H1 (cell line): ENCODE data around the gene TRIM24. TPM values are rescaled to one million over a fixed set of nuclear protein-coding genes. Genes with fewer than 3 reads are reported as not detected.

ENCODE experiments used
- CTCF ChIA-PET: fragments of 300-600 bp; sonication (Branson Sonifier 250); formaldehyde crosslinking; loops from one replicate; lab custom pipeline; 2021; ENCODE audit not compliant: partially characterized antibody; lab: Charles Lee
- POLR2A ChIA-PET: fragments of 300-600 bp; sonication (Branson Sonifier 250); formaldehyde crosslinking; loops from one replicate; lab custom pipeline; 2021; ENCODE audit warnings: inconsistent platforms; ENCODE audit not compliant: partially characterized antibody; lab: Charles Lee
- DNase-seq, 2 experiments: peaks; one replicate each; pipeline versions ENCODE4 v3.0.0 to v3.0.0-alpha.2; 2010 to 2022; ENCODE audit warnings: low spot score in 2 of 2, low read depth in 1 of 2, mixed read lengths in 1 of 2
- FAIRE-seq: peaks from 2 replicates; lab custom pipeline; 2011; peaks lifted over from hg19 to GRCh38; lab: Jason Lieb, UNC
- H2AFZ ChIP-seq: 2 replicates; pipeline ENCODE4 v1.8.1; 2012; ENCODE audit warnings: low read length, inconsistent platforms
- H2AK5ac ChIP-seq: 2 replicates; pipeline ENCODE4 v1.6.1; 2013; ENCODE audit warnings: low read depth, low read length
- H2BK120ac ChIP-seq: replicated peaks from 2 replicates; pipeline ENCODE3; 2013; ENCODE audit warnings: low read depth, low read length, inconsistent platforms
- H2BK12ac ChIP-seq: 2 replicates; pipeline ENCODE4 v1.6.1; 2013; ENCODE audit warnings: low read depth, low read length
- H2BK15ac ChIP-seq: 2 replicates; pipeline ENCODE4 v1.6.1; 2013; ENCODE audit warnings: low read length
- H2BK20ac ChIP-seq: 2 replicates; pipeline ENCODE4 v1.6.1; 2013; ENCODE audit warnings: low read length
- H2BK5ac ChIP-seq: 2 replicates; pipeline ENCODE4 v1.6.1; 2013; ENCODE audit warnings: low read depth, low read length
- H3K14ac ChIP-seq: 2 replicates; pipeline ENCODE4 v1.6.1; 2013; ENCODE audit warnings: inconsistent platforms; ENCODE audit not compliant: insufficient read length
- H3K18ac ChIP-seq: 2 replicates; pipeline ENCODE4 v1.6.1; 2013; ENCODE audit warnings: low read length; ENCODE audit errors: extremely low read depth
- H3K23ac ChIP-seq: 2 replicates; pipeline ENCODE4 v1.6.1; 2013; ENCODE audit warnings: inconsistent platforms; ENCODE audit not compliant: insufficient read length
- H3K23me2 ChIP-seq: 2 replicates; pipeline ENCODE4 v1.6.1; 2013; ENCODE audit warnings: low read depth, low read length
- H3K27ac ChIP-seq: 2 replicates; pipeline ENCODE4 v1.6.1; 2011; ENCODE audit warnings: low read depth, low read length, inconsistent platforms
- H3K27me3 ChIP-seq, 4 experiments: replicated peaks in 1 of 4; 1 replicate in 1 of 4; 2 replicates in 3 of 4; pipeline versions ENCODE4 v1.6.1 to v1.8.1; 2011 to 2013; ENCODE audit warnings: low read length in 3 of 4, mild to moderate bottlenecking in 3 of 4, inconsistent platforms in 2 of 4, mixed read lengths in 2 of 4, moderate library complexity in 1 of 4; ENCODE audit not compliant: control insufficient read depth in 3 of 4, insufficient read depth in 3 of 4; ENCODE audit errors: extremely low read depth in 1 of 4
- H3K36me3 ChIP-seq, 4 experiments: 2 replicates each; pipeline versions ENCODE4 v1.6.1 to v1.8.1; 2011 to 2013; ENCODE audit warnings: mild to moderate bottlenecking in 4 of 4, low read length in 3 of 4, moderate library complexity in 2 of 4, control low read depth in 1 of 4, inconsistent platforms in 1 of 4; ENCODE audit not compliant: insufficient read depth in 4 of 4, control insufficient read depth in 2 of 4
- H3K4ac ChIP-seq: replicated peaks from 2 replicates; pipeline ENCODE3; 2013; ENCODE audit warnings: low read length, low read depth, mixed read lengths, inconsistent platforms; ENCODE audit not compliant: insufficient read length
- H3K4me1 ChIP-seq, 4 experiments: replicated peaks in 1 of 4; 1 replicate in 1 of 4; 2 replicates in 3 of 4; pipeline versions ENCODE4 v1.6.1 to v1.8.1; 2011 to 2013; ENCODE audit warnings: low read length in 3 of 4, inconsistent platforms in 2 of 4, mixed read lengths in 1 of 4; ENCODE audit not compliant: insufficient read depth in 4 of 4, control insufficient read depth in 3 of 4
- H3K4me2 ChIP-seq, 2 experiments: 2 replicates each; pipeline versions ENCODE4 v1.6.1 to v1.8.1; 2011 to 2013; ENCODE audit warnings: low read depth in 2 of 2, low read length in 2 of 2, control low read depth in 1 of 2, inconsistent platforms in 1 of 2, mild to moderate bottlenecking in 1 of 2; ENCODE audit not compliant: insufficient read depth in 1 of 2
- H3K4me3 ChIP-seq, 4 experiments: fragments of 200-600, 300-600 bp in 1 of 4; sonication (generic), shearing (Covaris generic), sonication (Bioruptor Twin) in 1 of 4; 2 replicates each; pipeline versions ENCODE4 v1.5.1 to v1.8.1; 2011 to 2016; ENCODE audit warnings: low read length in 4 of 4, low read depth in 3 of 4, control low read depth in 2 of 4, inconsistent platforms in 2 of 4, mild to moderate bottlenecking in 2 of 4, mixed read lengths in 1 of 4, moderate library complexity in 1 of 4; ENCODE audit not compliant: insufficient read depth in 2 of 4; ENCODE audit errors: extremely low read depth in 1 of 4
- H3K56ac ChIP-seq: replicated peaks from 2 replicates; pipeline ENCODE3; 2013; ENCODE audit warnings: low read depth, mild to moderate bottlenecking, mixed read lengths, low read length, inconsistent platforms; ENCODE audit not compliant: insufficient read length
- H3K79me1 ChIP-seq: 2 replicates; pipeline ENCODE4 v1.6.1; 2013; ENCODE audit warnings: low read depth, low read length, control low read depth
- H3K79me2 ChIP-seq, 2 experiments: 2 replicates each; pipeline versions ENCODE4 v1.6.1 to v1.8.1; 2012 to 2013; ENCODE audit warnings: low read length in 2 of 2, mild to moderate bottlenecking in 2 of 2, inconsistent platforms in 1 of 2; ENCODE audit not compliant: insufficient read depth in 2 of 2, control insufficient read depth in 1 of 2
- H3K9ac ChIP-seq, 4 experiments: replicated peaks in 1 of 4; 1 replicate in 1 of 4; 2 replicates in 3 of 4; pipeline versions ENCODE4 v1.6.1 to v1.8.1; 2011 to 2013; ENCODE audit warnings: low read depth in 3 of 4, low read length in 3 of 4, control low read depth in 2 of 4, mild to moderate bottlenecking in 2 of 4, moderate library complexity in 2 of 4, inconsistent platforms in 1 of 4; ENCODE audit errors: extremely low read depth in 1 of 4
- H3K9me3 ChIP-seq, 2 experiments: 2 replicates each; pipeline versions ENCODE4 v1.6.1 to v1.8.1; 2012 to 2013; ENCODE audit warnings: mild to moderate bottlenecking in 2 of 2, moderate library complexity in 2 of 2, control low read depth in 1 of 2, inconsistent platforms in 1 of 2, low read depth in 1 of 2, low read length in 1 of 2, mixed read lengths in 1 of 2; ENCODE audit not compliant: insufficient read depth in 2 of 2
- H4K20me1 ChIP-seq, 2 experiments: replicated peaks in 1 of 2; 2 replicates each; pipeline versions ENCODE3 to v1.8.1; 2011 to 2013; ENCODE audit warnings: inconsistent platforms in 2 of 2, low read length in 2 of 2, mild to moderate bottlenecking in 1 of 2; ENCODE audit not compliant: insufficient read depth in 2 of 2, control insufficient read depth in 1 of 2
- H4K5ac ChIP-seq: 2 replicates; pipeline ENCODE4 v1.6.1; 2013; ENCODE audit warnings: low read length, low read depth, mixed read lengths, inconsistent platforms; ENCODE audit not compliant: insufficient read length
- H4K8ac ChIP-seq: 2 replicates; pipeline ENCODE4 v1.8.0; 2013; ENCODE audit warnings: mild to moderate bottlenecking, moderate library complexity, low read length, inconsistent platforms; ENCODE audit not compliant: insufficient read depth; ENCODE audit errors: extremely low read depth
- H4K91ac ChIP-seq: replicated peaks from 2 replicates; pipeline ENCODE3; 2013; ENCODE audit warnings: low read length, mixed read lengths, inconsistent platforms; ENCODE audit not compliant: insufficient read length
- EP300 ChIP-seq, 2 experiments: IDR thresholded peaks; 1 replicate in 1 of 2; 2 replicates in 1 of 2; pipeline ENCODE4 v1.6.1; 2011 to 2012; ENCODE audit warnings: low read depth in 2 of 2, low read length in 2 of 2, mild to moderate bottlenecking in 2 of 2, borderline replicate concordance in 1 of 2, inconsistent platforms in 1 of 2, moderate library complexity in 1 of 2
- GTF2F1 ChIP-seq: IDR thresholded peaks from 2 replicates; pipeline ENCODE4 v1.6.1; 2012; ENCODE audit warnings: low read depth, low read length, improper control_type of control experiment, borderline replicate concordance
- PHF8 ChIP-seq: fragments of 200-600 bp; sonication (generic); conservative IDR thresholded peaks from 2 replicates; pipeline ENCODE4 v1.7.1; 2012; ENCODE audit warnings: low read depth, mild to moderate bottlenecking, inconsistent platforms, low read length, moderate library complexity
- POLR2AphosphoS5 ChIP-seq: IDR thresholded peaks from 2 replicates; pipeline ENCODE4 v1.6.1; 2011; ENCODE audit warnings: low read depth, low read length
- SIN3A ChIP-seq, 2 experiments: IDR thresholded peaks in 1 of 2; conservative IDR thresholded peaks in 1 of 2; 2 replicates each; pipeline ENCODE4 v1.6.1; 2011 to 2012; ENCODE audit warnings: low read length in 2 of 2, improper control_type of control experiment in 1 of 2, low read depth in 1 of 2, mild to moderate bottlenecking in 1 of 2
- SP1 ChIP-seq: IDR thresholded peaks from 2 replicates; pipeline ENCODE4 v1.6.1; 2011; ENCODE audit warnings: low read depth, low read length
- TBP ChIP-seq: IDR thresholded peaks from 2 replicates; pipeline ENCODE4 v1.6.1; 2011; ENCODE audit warnings: low read depth, low read length, improper control_type of control experiment
- WGBS, 2 experiments: shearing (Covaris generic) in 1 of 2; methylation state at CpG; one replicate each; pipeline versions ENCODE4 v1.1.6 to v1.1.7; 2013 to 2015; ENCODE audit warnings: low lambda C conversion rate in 2 of 2, mixed read lengths in 2 of 2, inconsistent platforms in 1 of 2, low coverage in 1 of 2, missing lambda C conversion rate in 1 of 2; ENCODE audit not compliant: insufficient replicate concordance in 2 of 2, insufficient coverage in 1 of 2, insufficient read length in 1 of 2; ENCODE audit errors: extremely low coverage in 1 of 2, missing lambda C conversion rate in 1 of 2; 5-methylcytosine and 5-hydroxymethylcytosine counted together
- polyA plus RNA-seq, 7 experiments: library from polyadenylated mRNA; depleted of rRNA in 3 of 7; stranded (reverse) in 5 of 7; unstranded in 2 of 7; fragments of >200 nt in 5 of 7; fragments of 200-250 nt in 2 of 7; gene quantifications; 1 replicate in 5 of 7; 2 replicates in 1 of 7; 4 replicates in 1 of 7; pipeline versions ENCODE4 v1.2.1 to v1.2.3, GENCODE V29; 2011 to 2013; ENCODE audit warnings: missing spikeins in 2 of 7, mixed read lengths in 2 of 7
- total RNA-seq: library from RNA; stranded (reverse); fragmentation: NEBNext Ultra II Directional; extraction: Animal tissue kit (Norgen Biotek cat#: 25700); gene quantifications from 2 replicates; pipeline ENCODE4 v1.2.1, GENCODE V29; 2021
- TF ChIP-seq, protein P1 (sequence below), 3 experiments: IDR thresholded peaks; 1 replicate in 2 of 3; 2 replicates in 1 of 3; pipeline versions ENCODE4 v1.5.1 to v1.6.1; 2011; ENCODE audit warnings: low read length in 3 of 3, mild to moderate bottlenecking in 3 of 3, inconsistent platforms in 2 of 3, low read depth in 1 of 3, moderate library complexity in 1 of 3; ENCODE audit not compliant: insufficient read depth in 1 of 3; ENCODE audit errors: control extremely low read depth in 1 of 3
- TF ChIP-seq, protein P2 (sequence below): IDR thresholded peaks from 2 replicates; pipeline ENCODE4 v1.6.1; 2012; ENCODE audit warnings: inconsistent platforms

Gene TRIM24
- total and polyA plus RNA-seq, 2 of the 8 experiments (the other 6 are each of a cell fraction or from before 2014, with no cell fraction given): 67.6 to 149 TPM

GRCh38 chr7:138545123-138545522 lies 85.1 kb downstream of the TRIM24 start:
- H3K56ac ChIP-seq: no peak overlapping the region
- H3K27ac ChIP-seq: no peak overlapping the region
- H3K79me1 ChIP-seq: no peaks in the 10 kb centered on the region; the same call in 1 of the 2 replicates
- TF ChIP-seq EP300 (IDR thresholded peaks at IDR 0.05; ENCODE audit: borderline replicate concordance in 1 of 2, low read depth in 2 of 2, low read length in 2 of 2) (no peak), SIN3A (conservative IDR thresholded peaks at IDR 0.05 in 1 of 2, IDR thresholded peaks at IDR 0.05 in 1 of 2; ENCODE audit: low read depth in 1 of 2, low read length in 2 of 2) (no peak), GTF2F1 (no peak), POLR2AphosphoS5 (no peak), SP1 (no peak), TBP (no peak), PHF8 (no peak)
- TF ChIP-seq, protein P1, sequence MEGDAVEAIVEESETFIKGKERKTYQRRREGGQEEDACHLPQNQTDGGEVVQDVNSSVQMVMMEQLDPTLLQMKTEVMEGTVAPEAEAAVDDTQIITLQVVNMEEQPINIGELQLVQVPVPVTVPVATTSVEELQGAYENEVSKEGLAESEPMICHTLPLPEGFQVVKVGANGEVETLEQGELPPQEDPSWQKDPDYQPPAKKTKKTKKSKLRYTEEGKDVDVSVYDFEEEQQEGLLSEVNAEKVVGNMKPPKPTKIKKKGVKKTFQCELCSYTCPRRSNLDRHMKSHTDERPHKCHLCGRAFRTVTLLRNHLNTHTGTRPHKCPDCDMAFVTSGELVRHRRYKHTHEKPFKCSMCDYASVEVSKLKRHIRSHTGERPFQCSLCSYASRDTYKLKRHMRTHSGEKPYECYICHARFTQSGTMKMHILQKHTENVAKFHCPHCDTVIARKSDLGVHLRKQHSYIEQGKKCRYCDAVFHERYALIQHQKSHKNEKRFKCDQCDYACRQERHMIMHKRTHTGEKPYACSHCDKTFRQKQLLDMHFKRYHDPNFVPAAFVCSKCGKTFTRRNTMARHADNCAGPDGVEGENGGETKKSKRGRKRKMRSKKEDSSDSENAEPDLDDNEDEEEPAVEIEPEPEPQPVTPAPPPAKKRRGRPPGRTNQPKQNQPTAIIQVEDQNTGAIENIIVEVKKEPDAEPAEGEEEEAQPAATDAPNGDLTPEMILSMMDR (IDR thresholded peaks at IDR 0.05; ENCODE audit: control extremely low read depth in 1 of 3, insufficient read depth in 1 of 3, low read depth in 1 of 3, low read length in 3 of 3): no peak
- TF ChIP-seq, protein P2, sequence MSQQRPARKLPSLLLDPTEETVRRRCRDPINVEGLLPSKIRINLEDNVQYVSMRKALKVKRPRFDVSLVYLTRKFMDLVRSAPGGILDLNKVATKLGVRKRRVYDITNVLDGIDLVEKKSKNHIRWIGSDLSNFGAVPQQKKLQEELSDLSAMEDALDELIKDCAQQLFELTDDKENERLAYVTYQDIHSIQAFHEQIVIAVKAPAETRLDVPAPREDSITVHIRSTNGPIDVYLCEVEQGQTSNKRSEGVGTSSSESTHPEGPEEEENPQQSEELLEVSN: no peak
- H2BK20ac ChIP-seq: no peak overlapping the region
- H3K4me3 ChIP-seq: no peak overlapping the region
- H3K9me3 ChIP-seq: no peaks in the 10 kb centered on the region
- H4K91ac ChIP-seq: no peak overlapping the region
- H3K14ac ChIP-seq: no peak overlapping the region
- H3K4ac ChIP-seq: no peak overlapping the region
- no peaks in the 10 kb centered on the region for H3K4me1 ChIP-seq
- FAIRE-seq: no peak
- no peak overlapping the region for H4K8ac ChIP-seq
- no peak overlapping the region for H2BK15ac ChIP-seq
- ChIA-PET POLR2A (no interaction called here), CTCF (no interaction called here)
- H3K23ac ChIP-seq: no peak overlapping the region
- H4K20me1 ChIP-seq: no peaks in the 10 kb centered on the region
- H2BK5ac ChIP-seq: no peak overlapping the region
- no peak overlapping the region for H2BK12ac ChIP-seq
- no peak overlapping the region for H3K9ac ChIP-seq
- H3K23me2 ChIP-seq: peaks cover 2% of the 10 kb centered on the region; the same call in 1 of the 2 replicates
- peaks cover 13 to 100% (median 63%) of the 10 kb centered on the region in 4 experiments for H3K36me3 ChIP-seq
- H3K18ac ChIP-seq: no peak overlapping the region
- peaks cover 0 to 84% of the 10 kb centered on the region in 2 experiments; a peak in 3 of 4 replicates for H3K79me2 ChIP-seq
- no peak overlapping the region for H3K4me2 ChIP-seq
- no peak overlapping the region for H2AFZ ChIP-seq
- 69 to 100% methylated on average over 1 to 6 of the region's 6 CpGs for WGBS, 2 experiments
- no peak overlapping the region for H4K5ac ChIP-seq
- H2AK5ac ChIP-seq: no peak overlapping the region
- H2BK120ac ChIP-seq: no peak overlapping the region
- no peaks in the 10 kb centered on the region for H3K27me3 ChIP-seq
- DNase-seq: no peak
